ENCODE data around the gene CDH24. TPM values are rescaled to one million over a fixed set of nuclear protein-coding genes. Genes with fewer than 3 reads are reported as not detected.

Gene CDH24
- total and polyA plus RNA-seq, 2 experiments from 2014 or later = 4.4 to 17.8 TPM

DNA sequence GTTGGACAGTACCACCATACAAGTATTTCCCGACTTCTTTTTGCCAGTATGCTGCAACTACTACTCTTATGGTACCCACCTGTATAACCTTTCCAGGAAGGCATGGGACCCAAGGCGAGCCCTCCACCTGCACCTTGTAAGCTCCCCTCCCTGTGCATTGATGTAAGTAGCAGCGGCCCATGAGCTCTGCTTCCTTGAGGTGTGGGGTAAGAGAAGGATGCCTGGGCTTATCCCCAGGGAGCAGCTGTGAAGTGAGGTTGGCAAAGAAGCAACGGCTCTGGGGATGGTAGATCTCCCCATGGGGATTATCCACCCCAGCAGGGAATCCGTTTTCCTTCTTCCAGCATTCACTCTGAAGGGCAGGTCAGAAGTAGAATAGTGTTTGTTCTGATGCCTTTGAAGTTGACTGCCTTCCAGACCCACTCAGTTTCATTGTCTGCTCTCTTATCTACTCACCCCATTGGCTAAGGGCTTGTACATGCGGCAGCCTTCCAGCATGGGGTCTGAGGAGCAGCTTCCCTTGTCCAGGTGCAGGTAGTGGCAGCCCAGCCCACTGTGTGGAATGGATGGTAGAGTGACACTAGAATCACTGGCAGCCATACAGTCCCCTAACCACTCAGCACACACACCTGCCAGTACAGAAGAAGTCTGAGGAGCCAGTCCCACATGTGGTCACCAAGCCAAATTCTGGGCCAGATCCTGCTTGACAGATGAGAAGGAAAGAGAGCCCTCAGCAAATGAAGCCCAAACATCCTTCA, 44.1 kb upstream of the CDH24 start:
- H3K4me1 ChIP-seq (ENCODE audit: insufficient read depth) = peaks cover 20% of the 10 kb centered on the region
- H3K9me2 ChIP-seq (ENCODE audit: insufficient read depth) = no peaks in the 10 kb centered on the region
- peak; percentile 14 for ATAC-seq
- no peaks in the 10 kb centered on the region for H3F3A ChIP-seq (replicated peaks; ENCODE audit: low read depth)
- Mint-ChIP-seq H3K27me3 (ENCODE audit: insufficient read depth, low read depth, poor library complexity) (peaks cover 14% of the 10 kb centered on the region), H3K36me3 (ENCODE audit: low read depth) (peaks cover 27% of the 10 kb centered on the region), H3K4me1 (peaks cover 37% of the 10 kb centered on the region), H3K4me3 (no peak overlapping the region), H3K9me3 (no peaks in the 10 kb centered on the region), H3K27ac (no peak overlapping the region)
- no peak for TF ChIP-seq ZNF114 (CRISPR knock-in tag; IDR thresholded peaks at IDR 0.05)
- H3K27me3 ChIP-seq (ENCODE audit: insufficient read depth) = no peaks in the 10 kb centered on the region
- no peak for DNase-seq (ENCODE audit: low spot score)
- H3K36me3 ChIP-seq (ENCODE audit: insufficient read depth) = peaks cover 11% of the 10 kb centered on the region; the same call in 1 of the 2 replicates
- H2AFZ ChIP-seq = no peak overlapping the region
- H3K4me3 ChIP-seq = no peak overlapping the region
- no peak overlapping the region for H3K4me2 ChIP-seq
- H3K79me2 ChIP-seq (replicated peaks; ENCODE audit: insufficient read depth) = peaks cover 26% of the 10 kb centered on the region
- no peak overlapping the region for H3K27ac ChIP-seq (ENCODE audit: low read depth)
- peaks cover 24% of the 10 kb centered on the region for H4K20me1 ChIP-seq (replicated peaks; ENCODE audit: insufficient read depth)

DNA sequence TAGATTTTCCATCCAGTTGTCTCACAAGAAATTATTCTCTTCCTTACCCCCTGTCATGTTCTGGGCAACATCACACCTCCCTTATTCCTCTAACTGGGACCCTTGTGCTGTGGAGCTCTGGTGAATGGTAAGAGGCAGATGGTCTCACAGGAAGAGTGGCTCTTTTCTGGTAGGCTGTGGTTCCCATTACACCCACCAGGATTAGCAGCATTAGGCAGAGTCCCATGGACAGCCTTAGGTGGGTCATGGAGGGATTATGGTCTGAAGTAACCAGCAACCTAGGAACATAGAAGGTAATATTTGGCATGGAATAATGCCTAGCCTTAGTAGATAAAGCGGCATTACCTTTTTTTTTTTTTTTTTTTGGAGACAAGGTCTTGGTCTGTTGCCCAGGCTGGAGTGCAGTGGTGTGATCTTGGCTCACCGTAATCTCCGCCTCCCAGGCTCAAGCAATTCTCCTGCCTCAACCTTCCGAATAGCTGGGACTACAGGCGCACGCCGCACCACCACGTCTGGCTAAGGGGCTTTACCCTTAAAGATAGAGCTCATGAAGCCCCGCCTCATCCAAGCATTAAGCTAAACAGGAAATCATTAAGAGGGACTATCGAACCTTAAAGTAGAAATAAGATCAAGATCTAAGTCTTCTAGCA, 42.0 kb upstream of the CDH24 start:
- Mint-ChIP-seq H3K4me3 (no peak overlapping the region), H3K36me3 (ENCODE audit: low read depth) (peaks cover 27% of the 10 kb centered on the region), H3K27me3 (ENCODE audit: insufficient read depth, low read depth, poor library complexity) (peaks cover 2% of the 10 kb centered on the region), H3K4me1 (peaks cover 21% of the 10 kb centered on the region), H3K27ac (no peak overlapping the region), H3K9me3 (no peaks in the 10 kb centered on the region)
- Histone ChIP-seq H3K79me2 (replicated peaks; ENCODE audit: insufficient read depth) (peaks cover 34% of the 10 kb centered on the region), H3K4me3 (no peak overlapping the region), H3K36me3 (ENCODE audit: insufficient read depth) (peaks cover 11% of the 10 kb centered on the region; the same call in 1 of the 2 replicates), H3F3A (replicated peaks; ENCODE audit: low read depth) (no peaks in the 10 kb centered on the region), H3K27ac (ENCODE audit: low read depth) (0 out of 2 replicates have a peak overlapping the region, but pooled peaks have one; percentile 45), H3K4me1 (ENCODE audit: insufficient read depth) (peaks cover 8% of the 10 kb centered on the region), H3K9me2 (ENCODE audit: insufficient read depth) (no peaks in the 10 kb centered on the region), H2AFZ (no peak overlapping the region), H3K4me2 (no peak overlapping the region), H3K27me3 (ENCODE audit: insufficient read depth) (no peaks in the 10 kb centered on the region), H4K20me1 (replicated peaks; ENCODE audit: insufficient read depth) (peaks cover 24% of the 10 kb centered on the region)
- no peak for ATAC-seq
- TF ChIP-seq EZH2phosphoT487 (IDR thresholded peaks at IDR 0.05; ENCODE audit: unreplicated experiment) = no peak
- no peak for TF ChIP-seq CREB1 (CRISPR knock-in tag; IDR thresholded peaks at IDR 0.05; ENCODE audit: low read depth)
- TF ChIP-seq, protein P1, sequence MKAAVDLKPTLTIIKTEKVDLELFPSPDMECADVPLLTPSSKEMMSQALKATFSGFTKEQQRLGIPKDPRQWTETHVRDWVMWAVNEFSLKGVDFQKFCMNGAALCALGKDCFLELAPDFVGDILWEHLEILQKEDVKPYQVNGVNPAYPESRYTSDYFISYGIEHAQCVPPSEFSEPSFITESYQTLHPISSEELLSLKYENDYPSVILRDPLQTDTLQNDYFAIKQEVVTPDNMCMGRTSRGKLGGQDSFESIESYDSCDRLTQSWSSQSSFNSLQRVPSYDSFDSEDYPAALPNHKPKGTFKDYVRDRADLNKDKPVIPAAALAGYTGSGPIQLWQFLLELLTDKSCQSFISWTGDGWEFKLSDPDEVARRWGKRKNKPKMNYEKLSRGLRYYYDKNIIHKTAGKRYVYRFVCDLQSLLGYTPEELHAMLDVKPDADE (IDR thresholded peaks at IDR 0.05) = no peak
- TF ChIP-seq, protein P2, sequence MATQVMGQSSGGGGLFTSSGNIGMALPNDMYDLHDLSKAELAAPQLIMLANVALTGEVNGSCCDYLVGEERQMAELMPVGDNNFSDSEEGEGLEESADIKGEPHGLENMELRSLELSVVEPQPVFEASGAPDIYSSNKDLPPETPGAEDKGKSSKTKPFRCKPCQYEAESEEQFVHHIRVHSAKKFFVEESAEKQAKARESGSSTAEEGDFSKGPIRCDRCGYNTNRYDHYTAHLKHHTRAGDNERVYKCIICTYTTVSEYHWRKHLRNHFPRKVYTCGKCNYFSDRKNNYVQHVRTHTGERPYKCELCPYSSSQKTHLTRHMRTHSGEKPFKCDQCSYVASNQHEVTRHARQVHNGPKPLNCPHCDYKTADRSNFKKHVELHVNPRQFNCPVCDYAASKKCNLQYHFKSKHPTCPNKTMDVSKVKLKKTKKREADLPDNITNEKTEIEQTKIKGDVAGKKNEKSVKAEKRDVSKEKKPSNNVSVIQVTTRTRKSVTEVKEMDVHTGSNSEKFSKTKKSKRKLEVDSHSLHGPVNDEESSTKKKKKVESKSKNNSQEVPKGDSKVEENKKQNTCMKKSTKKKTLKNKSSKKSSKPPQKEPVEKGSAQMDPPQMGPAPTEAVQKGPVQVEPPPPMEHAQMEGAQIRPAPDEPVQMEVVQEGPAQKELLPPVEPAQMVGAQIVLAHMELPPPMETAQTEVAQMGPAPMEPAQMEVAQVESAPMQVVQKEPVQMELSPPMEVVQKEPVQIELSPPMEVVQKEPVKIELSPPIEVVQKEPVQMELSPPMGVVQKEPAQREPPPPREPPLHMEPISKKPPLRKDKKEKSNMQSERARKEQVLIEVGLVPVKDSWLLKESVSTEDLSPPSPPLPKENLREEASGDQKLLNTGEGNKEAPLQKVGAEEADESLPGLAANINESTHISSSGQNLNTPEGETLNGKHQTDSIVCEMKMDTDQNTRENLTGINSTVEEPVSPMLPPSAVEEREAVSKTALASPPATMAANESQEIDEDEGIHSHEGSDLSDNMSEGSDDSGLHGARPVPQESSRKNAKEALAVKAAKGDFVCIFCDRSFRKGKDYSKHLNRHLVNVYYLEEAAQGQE (IDR thresholded peaks at IDR 0.05; ENCODE audit: unreplicated experiment) = no peak
- TF ChIP-seq EZH2 (IDR thresholded peaks at IDR 0.05; ENCODE audit: low read depth, unreplicated experiment) = no peak
- TF ChIP-seq ZNF114 (CRISPR knock-in tag; IDR thresholded peaks at IDR 0.05) = no peak
- DNase-seq (ENCODE audit: low spot score) = no peak
